Psoas muscle (tissue), 8 donors: ENCODE measurements around the gene AUTS2. TPM values are rescaled to one million over a fixed set of nuclear protein-coding genes. Genes with fewer than 3 reads are reported as not detected.

ENCODE experiments used
- ATAC-seq, 4 donors: fragments of 200-7000 bp; cut with Tn5 transposase; one replicate each; pipeline ENCODE4 v1.9.1; 2020; ENCODE audit warnings: moderate library complexity in 3 of 4, mild to moderate bottlenecking in 2 of 4
- DNase-seq, 2 donors: peaks; one replicate each; pipeline ENCODE4 v3.0.0-alpha.2; 2020
- H3K27ac ChIP-seq: fragments of 200-600 bp; one replicate; pipeline ENCODE4 v1.8.0; 2022
- H3K27me3 ChIP-seq, 3 donors: fragments of 200-600 bp in 1 of 3; one replicate each; pipeline versions ENCODE4 v1.6.1 to v1.8.0; 2013 to 2022; ENCODE audit warnings: low read length in 2 of 3, mild to moderate bottlenecking in 2 of 3, moderate library complexity in 1 of 3; ENCODE audit not compliant: insufficient read depth in 3 of 3
- H3K36me3 ChIP-seq, 2 donors: fragments of 200-600 bp in 1 of 2; one replicate each; pipeline versions ENCODE4 v1.6.1 to v1.8.0; 2013 to 2022; ENCODE audit warnings: low read depth in 1 of 2, mild to moderate bottlenecking in 1 of 2, moderate library complexity in 1 of 2; ENCODE audit not compliant: insufficient read depth in 1 of 2
- H3K4me1 ChIP-seq: fragments of 200-600 bp; one replicate; pipeline ENCODE4 v1.8.0; 2022
- H3K4me3 ChIP-seq: fragments of 200-600 bp; one replicate; pipeline ENCODE4 v1.8.0; 2022; ENCODE audit warnings: mild to moderate bottlenecking
- H3K9me3 ChIP-seq: fragments of 200-600 bp; one replicate; pipeline ENCODE4 v1.8.0; 2022
- WGBS, 3 donors: extraction: QIAGEN DNeasy Blood & Tissue Kit; methylation state at CpG; one replicate each; pipeline versions ENCODE4 v1.1.6 to v1.1.7; 2013; 5-methylcytosine and 5-hydroxymethylcytosine counted together
- intact Hi-C, 2 donors: fragments of 100-400 bp; cut with DNase I; formaldehyde crosslinking; loops; one replicate each; pipeline versions ENCODE4 v1.11.0 to v1.14.2; 2022
- polyA plus RNA-seq, 3 donors: library from polyadenylated mRNA; stranded (reverse); fragments of 200-250 nt; gene quantifications; one replicate each; pipeline ENCODE4 v1.2.3, GENCODE V29; 2013
- total RNA-seq, 4 donors: library from RNA; stranded (reverse); fragmentation: NEBNext Ultra II Directional in 2 of 4; extraction: Animal tissue kit (Norgen Biotek cat#: 25700) in 2 of 4; gene quantifications; one replicate each; pipeline versions ENCODE4 v1.2.1 to v1.2.4, GENCODE V29; 2021 to 2023
- TF ChIP-seq, protein P1 (sequence below): fragments of 200-600 bp; IDR thresholded peaks from one replicate; pipeline ENCODE4 v1.8.0; 2022; ENCODE audit warnings: antibody characterized with exemption
- donor health status: healthy with polysubstance abuse.
- donor health status: DM: no; HTN: no; CAD: no; lungs with moderate emphysema.
- donor health status: Bipolar disorder and iron deficiency.
- donor health status: healthy.
- donor health status: DM: yes; HTN: yes; CAD: no.
- donor health status: DM: no; HTN: no; CAD: no.
- donor health status: DM: no; HTN: no; CAD: no.
- donor health status: DM: yes; HTN: yes; CAD: no.

AUTS2 gene
- total and polyA plus RNA-seq, 7 donors = 5.0 to 33.5 (median 14.3) TPM

DNA sequence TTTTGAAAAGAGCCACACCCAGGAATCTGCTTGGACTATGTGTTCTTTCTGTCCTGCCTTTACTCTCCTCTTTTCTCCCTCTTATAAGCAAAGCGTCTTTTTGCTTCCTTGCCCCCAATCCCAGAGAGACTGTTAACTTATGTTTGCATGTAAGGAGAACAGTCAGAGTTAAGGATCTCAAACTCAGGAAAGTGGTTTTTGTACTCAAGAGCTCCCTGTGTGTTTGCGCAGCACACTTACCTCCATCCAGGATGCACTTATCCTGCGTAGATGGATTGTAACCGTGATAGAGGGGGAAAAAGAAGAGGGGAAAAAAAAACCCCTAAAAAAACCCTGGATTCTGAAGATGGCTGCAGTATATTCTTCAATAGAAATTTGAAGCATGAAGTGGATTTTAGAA is 228.9 kb downstream of the AUTS2 start:
- intact Hi-C loops = no loop called here
- no peak overlapping the region for H3K4me3 ChIP-seq

DNA sequence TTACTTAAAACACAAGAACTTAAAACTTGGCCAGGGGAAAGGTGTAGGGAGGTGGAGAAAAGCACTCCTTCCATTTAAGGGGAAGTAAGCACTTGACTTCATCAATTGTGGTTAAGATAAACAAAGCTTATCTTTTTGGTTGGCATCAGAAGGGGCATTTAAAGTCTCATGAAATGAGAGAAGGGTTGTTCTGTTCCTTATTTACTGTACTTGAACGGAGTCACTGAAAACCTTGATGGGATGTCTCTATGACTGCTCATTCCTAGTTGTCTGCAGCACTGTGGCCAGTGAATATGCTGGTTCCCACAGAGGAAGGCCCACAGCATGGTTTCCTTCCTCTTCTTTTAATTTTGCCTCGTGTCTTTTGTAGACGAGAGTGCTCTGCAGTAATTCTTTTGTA is 229.3 kb downstream of the AUTS2 start:
- no peak overlapping the region for H3K27ac ChIP-seq
- ATAC-seq = no peak
- no peak overlapping the region for H3K4me3 ChIP-seq
- no peak for DNase-seq
- TF ChIP-seq, protein P1, sequence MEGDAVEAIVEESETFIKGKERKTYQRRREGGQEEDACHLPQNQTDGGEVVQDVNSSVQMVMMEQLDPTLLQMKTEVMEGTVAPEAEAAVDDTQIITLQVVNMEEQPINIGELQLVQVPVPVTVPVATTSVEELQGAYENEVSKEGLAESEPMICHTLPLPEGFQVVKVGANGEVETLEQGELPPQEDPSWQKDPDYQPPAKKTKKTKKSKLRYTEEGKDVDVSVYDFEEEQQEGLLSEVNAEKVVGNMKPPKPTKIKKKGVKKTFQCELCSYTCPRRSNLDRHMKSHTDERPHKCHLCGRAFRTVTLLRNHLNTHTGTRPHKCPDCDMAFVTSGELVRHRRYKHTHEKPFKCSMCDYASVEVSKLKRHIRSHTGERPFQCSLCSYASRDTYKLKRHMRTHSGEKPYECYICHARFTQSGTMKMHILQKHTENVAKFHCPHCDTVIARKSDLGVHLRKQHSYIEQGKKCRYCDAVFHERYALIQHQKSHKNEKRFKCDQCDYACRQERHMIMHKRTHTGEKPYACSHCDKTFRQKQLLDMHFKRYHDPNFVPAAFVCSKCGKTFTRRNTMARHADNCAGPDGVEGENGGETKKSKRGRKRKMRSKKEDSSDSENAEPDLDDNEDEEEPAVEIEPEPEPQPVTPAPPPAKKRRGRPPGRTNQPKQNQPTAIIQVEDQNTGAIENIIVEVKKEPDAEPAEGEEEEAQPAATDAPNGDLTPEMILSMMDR = no peak
- 69 to 83% (median 78%) methylated on average over 3 of the region's 3 CpGs for WGBS, 3 donors
- peaks cover 8% of the 10 kb centered on the region for H3K4me1 ChIP-seq
- no peaks in the 10 kb centered on the region for H3K36me3 ChIP-seq
- intact Hi-C loops = no loop called here
- H3K9me3 ChIP-seq = peaks cover 7% of the 10 kb centered on the region
- H3K27me3 ChIP-seq = no peaks in the 10 kb centered on the region

More for the DNA sequence above, 228.9 kb downstream of the AUTS2 start:
- TF ChIP-seq, protein P1 = no peak
- WGBS, 3 donors = 96 to 99% (median 98%) methylated on average over 4 of the region's 4 CpGs
- ATAC-seq (no peak), DNase-seq (no peak)
- Histone ChIP-seq H3K4me1 (peaks cover 8% of the 10 kb centered on the region), H3K27ac (no peak overlapping the region), H3K36me3 (no peaks in the 10 kb centered on the region), H3K27me3 (no peaks in the 10 kb centered on the region), H3K9me3 (peaks cover 7% of the 10 kb centered on the region)

DNA sequence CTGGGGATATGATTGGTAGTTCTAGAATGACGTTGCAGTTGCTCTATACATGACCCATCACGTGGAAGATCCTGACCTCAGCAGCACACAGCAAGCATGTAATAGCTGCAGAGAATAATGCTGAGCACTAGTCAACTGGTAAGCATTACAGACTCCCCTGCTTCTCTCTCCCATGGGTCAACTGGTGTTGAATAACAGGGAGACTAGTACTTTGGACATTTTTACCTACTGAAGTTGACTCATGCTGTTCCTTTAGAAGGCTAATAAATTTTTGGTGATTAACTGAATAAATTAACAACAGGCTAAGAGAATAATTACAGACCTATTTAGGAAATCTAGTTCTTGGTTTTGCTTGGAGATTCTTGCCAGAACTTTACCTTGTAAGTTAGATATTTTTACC is 234.1 kb downstream of the AUTS2 start:
- TF ChIP-seq, protein P1 = no peak
- no peaks in the 10 kb centered on the region for H3K4me1 ChIP-seq
- ATAC-seq = no peak
- H3K27ac ChIP-seq = no peak overlapping the region
- H3K27me3 ChIP-seq = no peaks in the 10 kb centered on the region
- intact Hi-C loops = no loop called here
- no peak for DNase-seq
- H3K9me3 ChIP-seq = peaks cover 7% of the 10 kb centered on the region
- H3K36me3 ChIP-seq = no peaks in the 10 kb centered on the region
- no peak overlapping the region for H3K4me3 ChIP-seq
- 70 to 81% (median 78%) methylated on average over 2 of the region's 2 CpGs for WGBS, 3 donors

DNA sequence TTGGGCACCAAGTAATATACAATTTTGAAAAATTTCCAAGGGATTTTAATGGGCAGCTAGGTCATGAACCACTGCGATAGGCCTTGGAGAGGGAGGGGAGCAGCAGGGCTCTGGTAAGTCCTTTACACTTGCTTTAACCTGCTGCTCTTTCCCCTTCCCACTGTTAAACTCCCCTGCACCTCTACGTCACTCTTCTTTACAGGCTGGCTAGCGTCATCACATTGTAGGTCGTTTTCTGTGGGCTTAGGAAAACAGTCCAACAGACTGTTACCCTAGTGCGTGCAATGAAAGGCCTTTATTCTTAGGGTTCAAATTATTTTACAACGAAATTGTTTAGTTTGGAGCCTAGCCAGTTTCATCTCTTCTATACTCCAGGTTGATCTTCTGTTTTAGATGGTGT is 235.7 kb downstream of the AUTS2 start:
- ATAC-seq = no peak
- Histone ChIP-seq H3K9me3 (peaks cover 4% of the 10 kb centered on the region), H3K4me3 (no peak overlapping the region), H3K36me3 (no peaks in the 10 kb centered on the region), H3K4me1 (no peaks in the 10 kb centered on the region), H3K27me3 (no peaks in the 10 kb centered on the region), H3K27ac (no peak overlapping the region)
- DNase-seq = no peak
- WGBS, 3 donors = 86 to 91% (median 87%) methylated on average over 6 of the region's 6 CpGs
- intact Hi-C loops = no loop called here
- TF ChIP-seq, protein P1 = no peak

DNA sequence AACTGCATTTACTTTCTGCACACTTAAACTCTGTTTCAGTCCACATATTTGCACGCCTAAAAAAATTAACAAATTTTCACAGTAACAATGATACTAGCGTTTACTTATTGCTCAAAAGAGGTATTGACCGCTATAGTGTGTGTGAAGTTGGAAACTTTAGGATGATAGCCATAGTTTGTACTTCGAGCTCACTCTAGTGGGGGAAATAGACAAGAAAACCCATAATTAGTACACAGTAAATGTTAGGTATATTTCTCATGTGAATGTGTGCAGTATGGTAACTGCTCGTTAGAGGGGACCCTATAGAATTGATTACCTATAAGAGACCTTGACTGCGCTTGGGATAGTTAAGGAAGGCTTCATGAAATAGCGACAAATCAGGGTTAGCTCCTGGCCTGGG is 238.4 kb downstream of the AUTS2 start:
- 85 to 91% (median 90%) methylated on average over 7 of the region's 7 CpGs for WGBS, 3 donors
- ATAC-seq = no peak
- no peaks in the 10 kb centered on the region for H3K36me3 ChIP-seq
- DNase-seq = no peak
- H3K4me3 ChIP-seq = no peak overlapping the region
- intact Hi-C loops = no loop called here
- H3K9me3 ChIP-seq = no peaks in the 10 kb centered on the region
- no peaks in the 10 kb centered on the region for H3K4me1 ChIP-seq
- H3K27me3 ChIP-seq = peaks cover 0 to 4% (median 0%) of the 10 kb centered on the region in 3 donors
- TF ChIP-seq, protein P1 = no peak
- no peak overlapping the region for H3K27ac ChIP-seq
